Measurements from ENCODE around the gene C1QTNF9.

DNA sequence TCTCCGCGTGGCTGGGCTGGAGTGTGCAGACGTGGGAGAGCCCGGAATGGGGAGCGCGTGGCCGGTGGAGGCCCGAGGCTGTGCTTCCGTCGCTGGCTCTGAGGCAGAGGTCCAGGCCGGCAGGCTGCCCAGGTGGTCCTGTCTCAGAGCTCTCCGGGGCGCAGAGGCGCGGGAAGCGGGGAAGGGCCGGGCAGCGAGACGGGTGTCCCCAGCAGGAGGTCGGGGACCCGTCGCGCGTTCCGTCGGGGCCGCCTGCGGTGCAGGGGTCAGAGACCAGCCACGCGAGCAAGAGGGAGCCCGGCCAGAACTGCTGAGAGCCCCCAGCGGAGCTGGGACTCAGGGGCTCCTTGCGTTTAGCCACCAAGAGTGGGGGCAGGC is 1.3 kb upstream of the C1QTNF9 start:
- TF ChIP-seq POLR2AphosphoS5 (IDR thresholded peaks at IDR 0.05; ENCODE audit: low read depth, low read length), result no peak
- TF ChIP-seq YY1 (IDR thresholded peaks at IDR 0.05; ENCODE audit: extremely low read depth, insufficient replicate concordance, low read depth, low read length), result no peak
- no peak for TF ChIP-seq CTCF (IDR thresholded peaks at IDR 0.05 in 2 of 3, conservative IDR thresholded peaks at IDR 0.05 in 1 of 3; ENCODE audit: borderline replicate concordance in 1 of 3, insufficient read depth in 1 of 3, low read depth in 2 of 3, low read length in 2 of 3)
- no peak for TF ChIP-seq SP1 (IDR thresholded peaks at IDR 0.05; ENCODE audit: low read depth)

Measured in HCT116 (cell line).